HepG2 (cell line): Measurements from ENCODE around the gene RITA1. TPM values are rescaled to one million over a fixed set of nuclear protein-coding genes. Genes with fewer than 3 reads are reported as not detected.
A peak's percentile ranks its signal among the peaks of the same experiment; 100 is the strongest.

Experiments
- ATAC-seq: fragments of 200-7000 bp; cut with Tn5 transposase; 3 replicates; pipeline ENCODE4 v1.9.1; 2020; ENCODE audit warnings: mild to moderate bottlenecking, moderate library complexity
- BruUV-seq: library from RNA; stranded (reverse); fragments of 400-500 nt; replicated peaks from 2 replicates; lab custom pipeline; 2021; lab: Mats Ljungman, UMichigan
- CTCF ChIA-PET: fragments of 300-600 bp; formaldehyde crosslinking; extraction: SDS; loops from one replicate; lab custom pipeline; 2021; ENCODE audit warnings: low total read pairs, inconsistent platforms, low intra/inter-chr PET ratio; lab: Yijun Ruan, JAX
- POLR2A ChIA-PET: fragments of 350-600 bp; sonication (Branson Sonifier 250); formaldehyde crosslinking; loops from one replicate; lab custom pipeline; 2020; ENCODE audit warnings: antibody characterized with exemption, inconsistent platforms; lab: Yijun Ruan, JAX
- DNase-seq: peaks from one replicate; pipeline ENCODE4 v3.0.0-alpha.2; 2015; ENCODE audit warnings: low spot score
- FAIRE-seq: peaks from 3 replicates; lab custom pipeline; 2011; peaks lifted over from hg19 to GRCh38; lab: Jason Lieb, UNC
- H2AFZ ChIP-seq: one replicate; pipeline ENCODE4 v1.6.1; 2011; ENCODE audit warnings: low read length, inconsistent platforms
- H3K27ac ChIP-seq: fragments of 300-600 bp; 3 replicates; pipeline ENCODE4 v1.8.0; 2011; ENCODE audit warnings: mixed run types, mild to moderate bottlenecking, mixed read lengths, low read length, inconsistent platforms; ENCODE audit not compliant: insufficient read depth; ENCODE audit errors: extremely low read length
- H3K27me3 ChIP-seq, 2 experiments: fragments of 200-600 bp in 1 of 2; 2 replicates in 1 of 2; 3 replicates in 1 of 2; pipeline versions ENCODE4 v1.6.0 to v1.8.0; 2011; ENCODE audit warnings: low read length in 2 of 2, mild to moderate bottlenecking in 2 of 2, moderate library complexity in 2 of 2, inconsistent platforms in 1 of 2; ENCODE audit not compliant: insufficient read depth in 2 of 2, control insufficient read depth in 1 of 2
- H3K36me3 ChIP-seq, 2 experiments: fragments of 200-600 bp in 1 of 2; replicated peaks in 1 of 2; 2 replicates in 1 of 2; 3 replicates in 1 of 2; pipeline versions ENCODE4 v1.5.1 to v1.8.0; 2011; ENCODE audit warnings: low read length in 2 of 2, inconsistent platforms in 1 of 2; ENCODE audit not compliant: insufficient read depth in 2 of 2, control insufficient read depth in 1 of 2
- H3K4me1 ChIP-seq: 2 replicates; pipeline ENCODE4 v1.5.1; 2012; ENCODE audit warnings: low read length, inconsistent platforms; ENCODE audit not compliant: insufficient read depth
- H3K4me2 ChIP-seq: 2 replicates; pipeline ENCODE4 v1.6.0; 2011; ENCODE audit warnings: low read depth, low read length, inconsistent platforms
- H3K4me3 ChIP-seq, 3 experiments: fragments of 200-600 bp in 1 of 3; sonication (generic), shearing (Covaris generic) in 1 of 3; replicated peaks in 1 of 3; 2 replicates each; pipeline ENCODE4 v1.5.1; 2011 to 2016; ENCODE audit warnings: low read length in 3 of 3, inconsistent platforms in 2 of 3, low read depth in 2 of 3, mild to moderate bottlenecking in 2 of 3, control low read depth in 1 of 3, mixed read lengths in 1 of 3; ENCODE audit not compliant: insufficient read depth in 1 of 3
- H3K79me2 ChIP-seq: one replicate; pipeline ENCODE4 v1.6.1; 2011; ENCODE audit warnings: low read length, inconsistent platforms; ENCODE audit not compliant: insufficient read depth
- H3K9ac ChIP-seq: 2 replicates; pipeline ENCODE4 v1.6.0; 2011; ENCODE audit warnings: mild to moderate bottlenecking, low read depth, low read length, inconsistent platforms; ENCODE audit not compliant: insufficient read depth
- H3K9me3 ChIP-seq: 2 replicates; pipeline ENCODE4 v1.5.1; 2012; ENCODE audit warnings: mild to moderate bottlenecking, low read length
- H4K20me1 ChIP-seq: 2 replicates; pipeline ENCODE4 v1.6.0; 2011; ENCODE audit warnings: inconsistent platforms, mild to moderate bottlenecking, low read length, moderate library complexity; ENCODE audit not compliant: insufficient read depth
- AGO2 ChIP-seq: fragments of 200-400 bp; formaldehyde crosslinking; optimal IDR thresholded peaks from 2 replicates; pipeline ENCODE3; 2017; ENCODE audit warnings: mild to moderate bottlenecking, low read depth, low read length, moderate library complexity
- CERS6 ChIP-seq: sonication (generic); formaldehyde crosslinking; IDR thresholded peaks from 2 replicates; pipeline ENCODE4 v1.5.0; 2020; ENCODE audit warnings: missing genetic modification reagents
- HNF4G ChIP-seq, 2 experiments: sonication (generic) in 1 of 2; formaldehyde crosslinking in 1 of 2; IDR thresholded peaks; 2 replicates each; pipeline versions ENCODE4 v1.4.0 to v1.6.1; 2011 to 2020; ENCODE audit warnings: borderline replicate concordance in 2 of 2, low read depth in 2 of 2, mild to moderate bottlenecking in 2 of 2, low read length in 1 of 2, missing genetic modification reagents in 1 of 2, moderate library complexity in 1 of 2
- JARID2 ChIP-seq: sonication (generic); formaldehyde crosslinking; IDR thresholded peaks from 2 replicates; pipeline ENCODE4 v1.8.1; 2023; ENCODE audit warnings: missing genetic modification reagents, inconsistent platforms; ENCODE audit not compliant: insufficient replicate concordance
- JDP2 ChIP-seq: sonication (generic); formaldehyde crosslinking; IDR thresholded peaks from 2 replicates; pipeline ENCODE4 v1.8.1; 2022; ENCODE audit warnings: missing genetic modification reagents, borderline replicate concordance
- KDM6A ChIP-seq: IDR thresholded peaks from 2 replicates; pipeline ENCODE4 v1.6.1; 2016; ENCODE audit warnings: low read depth
- MIXL1 ChIP-seq: IDR thresholded peaks from 2 replicates; pipeline ENCODE4 v1.6.1; 2016
- NFIB ChIP-seq: sonication (generic); formaldehyde crosslinking; IDR thresholded peaks from 2 replicates; pipeline ENCODE4 v1.9.0; 2021; ENCODE audit warnings: missing genetic modification reagents, mild to moderate bottlenecking, borderline replicate concordance
- NR2F1 ChIP-seq, 2 experiments: fragments of 450-650 bp in 1 of 2; formaldehyde crosslinking in 1 of 2; IDR thresholded peaks; 2 replicates each; pipeline versions ENCODE4 v1.5.0 to v1.6.1; 2016 to 2020; ENCODE audit warnings: mild to moderate bottlenecking in 1 of 2, missing compliant biosample characterization in 1 of 2, missing genetic modification reagents in 1 of 2, moderate library complexity in 1 of 2
- PPARG ChIP-seq: conservative IDR thresholded peaks from 2 replicates; pipeline ENCODE4 v1.6.1; 2016; ENCODE audit warnings: missing biosample characterization, missing genetic modification reagents
- SMYD3 ChIP-seq: sonication (generic); formaldehyde crosslinking; IDR thresholded peaks from 2 replicates; pipeline ENCODE4 v1.8.1; 2023; ENCODE audit warnings: mild to moderate bottlenecking, missing genetic modification reagents
- ZFP36L2 ChIP-seq: sonication (generic); formaldehyde crosslinking; IDR thresholded peaks from 2 replicates; pipeline ENCODE4 v1.4.0; 2020; ENCODE audit warnings: missing genetic modification reagents
- ZNF33B ChIP-seq: sonication (generic); formaldehyde crosslinking; IDR thresholded peaks from 2 replicates; pipeline ENCODE4 v1.5.1; 2020; ENCODE audit warnings: mild to moderate bottlenecking, missing genetic modification reagents
- ZNF530 ChIP-seq: sonication (generic); formaldehyde crosslinking; IDR thresholded peaks from 2 replicates; pipeline ENCODE4 v1.5.0; 2020; ENCODE audit warnings: low read depth, mild to moderate bottlenecking, missing genetic modification reagents
- ZNF616 ChIP-seq: sonication (generic); formaldehyde crosslinking; IDR thresholded peaks from 2 replicates; pipeline ENCODE4 v1.5.0; 2020; ENCODE audit warnings: low read depth, mild to moderate bottlenecking, missing genetic modification reagents
- ZNF768 ChIP-seq: sonication (generic); formaldehyde crosslinking; IDR thresholded peaks from 2 replicates; pipeline ENCODE4 v1.4.0; 2020; ENCODE audit warnings: missing genetic modification reagents
- ZNF790 ChIP-seq: sonication (generic); formaldehyde crosslinking; IDR thresholded peaks from 2 replicates; pipeline ENCODE4 v1.8.0; 2022; ENCODE audit warnings: missing genetic modification reagents, mild to moderate bottlenecking, borderline replicate concordance
- WGBS: methylation state at CpG from one replicate; pipeline ENCODE4 v1.1.6; 2017; ENCODE audit warnings: low lambda C conversion rate; 5-methylcytosine and 5-hydroxymethylcytosine counted together
- in situ Hi-C: cut with HindIII; loops from 2 replicates; pipeline ENCODE4 v1.10.0; 2017; ENCODE audit warnings: low pct_unique_long_range_greater_than_20kb; ENCODE audit not compliant: extremely low pct_ligation_motif_present
- intact Hi-C: fragments of 100-400 bp; cut with micrococcal nuclease; formaldehyde crosslinking; loops from one replicate; pipeline ENCODE4 v1.10.0; 2022; ENCODE audit not compliant: unreplicated experiment
- polyA plus RNA-seq, 8 experiments: library from polyadenylated mRNA; depleted of rRNA in 3 of 8; stranded (reverse) in 7 of 8; unstranded in 1 of 8; fragments of >200 nt; fragmentation: Illumina TruSeq in 4 of 8; extraction: Trizol in 4 of 8; gene quantifications; 2 replicates each; pipeline versions ENCODE4 v1.2.1 to v1.2.3, GENCODE V29; 2011 to 2016; ENCODE audit warnings: low read depth in 4 of 8, missing spikeins in 1 of 8, mixed read lengths in 1 of 8; ENCODE audit not compliant: insufficient read depth in 1 of 8
- total RNA-seq, 5 experiments: library from RNA; depleted of rRNA; stranded (reverse); fragments of >200 nt; fragmentation: Illumina TruSeq; extraction: Trizol; gene quantifications; 2 replicates each; pipeline ENCODE4 v1.2.3, GENCODE V29; 2016; ENCODE audit warnings: low read depth in 1 of 5

Gene RITA1
- total and polyA plus RNA-seq, 2 of the 13 experiments (the other 11 are each of a cell fraction or from before 2014, with no cell fraction given), result 12.4 to 28.9 TPM

- ChIA-PET POLR2A (no interaction called here), CTCF (no interaction called here)
- no peak overlapping the region for H3K9ac ChIP-seq
- peaks cover 49 to 82% of the 10 kb centered on the region in 2 experiments for H3K36me3 ChIP-seq
- peak overlapping the region; percentile 39 for H3K27ac ChIP-seq
- in situ Hi-C loops, result no loop called here
- no peak for ATAC-seq
- H3K4me1 ChIP-seq, result no peaks in the 10 kb centered on the region
- no peaks in the 10 kb centered on the region for H4K20me1 ChIP-seq
- no peaks in the 10 kb centered on the region for H3K27me3 ChIP-seq
- H3K4me2 ChIP-seq, result no peak overlapping the region
- TF ChIP-seq HNF4G (IDR thresholded peaks at IDR 0.05; ENCODE audit: borderline replicate concordance, low read depth, low read length) (0 out of 2 replicates have a peak, but pooled peaks have one; percentile 31), HNF4G (CRISPR knock-in tag; IDR thresholded peaks at IDR 0.05; ENCODE audit: borderline replicate concordance, low read depth) (no peak), AGO2 (peak; percentile 49), ZNF616 (CRISPR knock-in tag) (no peak), MIXL1 (no peak)
- TF ChIP-seq, all 625 proteins: peak for 2
- H2AFZ ChIP-seq, result no peak overlapping the region
- H3K9me3 ChIP-seq, result no peaks in the 10 kb centered on the region
- 96% methylated on average over 8 of the region's 10 CpGs for WGBS
- H3K4me3 ChIP-seq, result no peak overlapping the region
- BruUV-seq, result no TSS peak
- no peak for FAIRE-seq
- intact Hi-C loops, result no loop called here
- no peak for DNase-seq
- H3K79me2 ChIP-seq, result no peaks in the 10 kb centered on the region
These were observed 17.7 kb upstream of the RITA1 start for GRCh38 chr12:113167868-113168267.

DNA sequence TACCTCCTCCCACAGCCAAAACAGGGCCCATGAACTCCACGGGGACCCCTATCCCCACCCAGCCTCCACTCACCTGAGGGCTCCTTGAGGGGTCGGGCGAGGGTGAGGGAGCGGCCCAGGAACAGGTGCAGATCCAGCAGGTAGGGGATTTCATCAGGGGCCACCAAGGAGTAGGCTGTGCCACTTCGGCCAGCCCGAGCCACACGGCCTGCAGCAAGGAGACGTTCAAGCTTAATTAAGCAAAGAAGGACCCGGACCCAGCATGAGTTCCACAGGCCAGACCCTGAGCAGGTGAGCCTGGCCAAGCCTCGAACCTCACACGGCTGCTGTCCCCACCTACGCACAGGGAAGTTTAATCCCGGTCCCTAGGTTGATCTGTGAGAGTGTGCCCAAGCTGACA, 15.8 kb upstream of the RITA1 start:
- Histone ChIP-seq H3K27me3 (no peaks in the 10 kb centered on the region), H2AFZ (no peak overlapping the region), H3K79me2 (no peaks in the 10 kb centered on the region), H4K20me1 (peaks cover 4% of the 10 kb centered on the region; the same call in 1 of the 2 replicates), H3K27ac (no peak overlapping the region), H3K36me3 (peaks cover 46 to 89% of the 10 kb centered on the region in 2 experiments), H3K9ac (no peak overlapping the region), H3K4me2 (no peak overlapping the region), H3K4me3 (no peak overlapping the region), H3K4me1 (no peaks in the 10 kb centered on the region), H3K9me3 (no peaks in the 10 kb centered on the region)
- ChIA-PET POLR2A (no interaction called here), CTCF (no interaction called here)
- FAIRE-seq (no peak), ATAC-seq (no peak), DNase-seq (no peak)
- no TSS peak for BruUV-seq
- in situ Hi-C loops, result no loop called here
- TF ChIP-seq KDM6A (CRISPR knock-in tag), result no peak
- no peak for TF ChIP-seq JDP2 (CRISPR knock-in tag)
- TF ChIP-seq CERS6, result no peak
- no peak for TF ChIP-seq ZNF768 (CRISPR knock-in tag)
- no peak for TF ChIP-seq ZFP36L2 (CRISPR knock-in tag)
- TF ChIP-seq ZNF530 (CRISPR knock-in tag), result no peak
- no peak for TF ChIP-seq PPARG
- TF ChIP-seq JARID2, result no peak
- no peak for TF ChIP-seq NFIB (CRISPR knock-in tag)
- no peak for TF ChIP-seq ZNF790
- no peak for TF ChIP-seq SMYD3 (CRISPR knock-in tag)
- TF ChIP-seq ZNF33B (CRISPR knock-in tag), result no peak
- no peak for TF ChIP-seq NR2F1 (CRISPR knock-in tag; IDR thresholded peaks at IDR 0.05)
- WGBS, result 97% methylated on average over 8 of the region's 13 CpGs
- intact Hi-C loops, result no loop called here
